MM.1S (cell line): ENCODE measurements around the gene ST6GALNAC1.

ENCODE experiments used
- CTCF ChIP-seq: fragments of 300-600 bp; sonication (generic); IDR thresholded peaks from 2 replicates; pipeline ENCODE4 v1.5.1; 2016; ENCODE audit warnings: antibody characterized with exemption, low read length, mixed read lengths
- EZH2 ChIP-seq: fragments of 300-600 bp; sonication (generic); optimal IDR thresholded peaks from 2 replicates; pipeline ENCODE3; 2017; ENCODE audit warnings: low read depth, mild to moderate bottlenecking, antibody characterized with exemption, low read length, mixed read lengths

- TF ChIP-seq CTCF = no peak
- TF ChIP-seq EZH2 = no peak
Measured at GRCh38 chr17:76679239-76679638, 35.7 kb upstream of the ST6GALNAC1 start.
